AG10803 (cell line): ENCODE measurements around the gene TCEA2.

ENCODE experiments used
- DNase-seq: peaks from one replicate; pipeline ENCODE4 v3.0.0; 2010; ENCODE audit warnings: low read depth
- H3K4me3 ChIP-seq: 2 replicates; pipeline ENCODE4 v1.5.1; 2011; ENCODE audit warnings: mild to moderate bottlenecking, low read length, control low read depth
- TF ChIP-seq, protein P1 (sequence below): conservative IDR thresholded peaks from 2 replicates; pipeline ENCODE4 v1.5.1; 2011; ENCODE audit warnings: mild to moderate bottlenecking, low read length, control low read depth, inconsistent platforms

The TCEA2 gene

DNA sequence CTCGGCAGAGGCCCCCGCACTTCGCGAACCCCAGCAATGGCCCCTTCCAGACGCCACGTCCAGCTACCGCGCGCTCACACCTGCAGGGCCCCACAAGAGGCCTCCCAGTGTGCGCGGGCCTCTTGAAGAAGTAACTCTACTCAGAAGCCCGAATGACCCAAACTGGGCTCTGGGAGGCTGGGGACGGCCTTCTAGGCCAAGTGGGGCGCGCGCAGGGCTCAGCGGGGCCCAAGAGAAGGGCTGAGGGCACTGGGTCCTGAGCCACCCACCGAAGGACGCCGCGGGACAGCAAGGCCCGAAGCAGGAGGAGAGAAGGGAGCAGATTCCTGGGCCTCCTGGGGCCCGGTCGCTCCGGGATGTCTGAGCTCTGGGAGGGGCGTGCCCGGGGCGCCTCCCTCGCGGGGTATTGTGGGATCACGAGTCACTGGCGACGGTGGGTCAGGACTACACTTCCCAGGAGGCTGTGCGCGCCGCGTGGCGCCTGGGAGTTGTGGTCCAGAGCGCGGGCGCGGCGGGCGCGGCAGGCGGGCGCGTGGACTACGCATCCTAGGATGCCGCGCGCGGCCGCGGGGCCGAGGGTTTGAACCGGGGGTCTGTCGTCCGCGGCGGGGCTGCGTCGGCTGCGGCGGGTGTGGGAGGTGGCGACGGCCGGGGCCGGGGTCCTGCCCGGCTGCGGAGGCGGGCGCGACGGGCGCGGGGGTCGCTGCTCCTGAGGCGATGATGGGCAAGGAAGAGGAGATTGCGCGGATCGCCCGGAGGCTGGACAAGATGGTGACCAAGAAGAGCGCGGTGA is at the start of gene TCEA2:
TSS of gene TCEA2 (plus strand) at position 603 of the 793 bp plus-strand sequence. CDS start at position 718, 115 bp downstream.
- peak within 1 kb of the TSS; percentile 83 for H3K4me3 ChIP-seq
- DNase-seq: peak; percentile 95
- TF ChIP-seq, protein P1, sequence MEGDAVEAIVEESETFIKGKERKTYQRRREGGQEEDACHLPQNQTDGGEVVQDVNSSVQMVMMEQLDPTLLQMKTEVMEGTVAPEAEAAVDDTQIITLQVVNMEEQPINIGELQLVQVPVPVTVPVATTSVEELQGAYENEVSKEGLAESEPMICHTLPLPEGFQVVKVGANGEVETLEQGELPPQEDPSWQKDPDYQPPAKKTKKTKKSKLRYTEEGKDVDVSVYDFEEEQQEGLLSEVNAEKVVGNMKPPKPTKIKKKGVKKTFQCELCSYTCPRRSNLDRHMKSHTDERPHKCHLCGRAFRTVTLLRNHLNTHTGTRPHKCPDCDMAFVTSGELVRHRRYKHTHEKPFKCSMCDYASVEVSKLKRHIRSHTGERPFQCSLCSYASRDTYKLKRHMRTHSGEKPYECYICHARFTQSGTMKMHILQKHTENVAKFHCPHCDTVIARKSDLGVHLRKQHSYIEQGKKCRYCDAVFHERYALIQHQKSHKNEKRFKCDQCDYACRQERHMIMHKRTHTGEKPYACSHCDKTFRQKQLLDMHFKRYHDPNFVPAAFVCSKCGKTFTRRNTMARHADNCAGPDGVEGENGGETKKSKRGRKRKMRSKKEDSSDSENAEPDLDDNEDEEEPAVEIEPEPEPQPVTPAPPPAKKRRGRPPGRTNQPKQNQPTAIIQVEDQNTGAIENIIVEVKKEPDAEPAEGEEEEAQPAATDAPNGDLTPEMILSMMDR: no peak

DNA sequence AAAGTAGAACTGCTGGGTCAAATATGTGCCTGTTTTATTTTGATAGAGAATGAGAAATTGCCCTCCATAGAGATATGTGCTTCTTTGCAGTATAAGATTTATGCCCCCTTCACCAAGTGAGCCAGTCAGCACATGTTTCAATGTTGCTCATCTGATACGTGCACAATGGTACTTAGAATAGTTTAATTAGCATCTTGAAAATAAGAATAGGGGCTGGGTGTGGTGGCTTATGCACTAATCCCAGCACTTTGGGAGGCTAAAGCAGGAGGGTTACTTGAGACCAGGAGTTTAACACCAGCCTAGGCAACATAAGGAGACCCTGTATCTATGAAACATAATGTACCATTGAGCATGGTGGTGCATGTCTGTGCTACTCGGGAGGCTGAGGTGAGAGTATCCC is 47.4 kb upstream of the TCEA2 start:
- TF ChIP-seq, protein P1: no peak
- no peak overlapping the region for H3K4me3 ChIP-seq
- DNase-seq: no peak

DNA sequence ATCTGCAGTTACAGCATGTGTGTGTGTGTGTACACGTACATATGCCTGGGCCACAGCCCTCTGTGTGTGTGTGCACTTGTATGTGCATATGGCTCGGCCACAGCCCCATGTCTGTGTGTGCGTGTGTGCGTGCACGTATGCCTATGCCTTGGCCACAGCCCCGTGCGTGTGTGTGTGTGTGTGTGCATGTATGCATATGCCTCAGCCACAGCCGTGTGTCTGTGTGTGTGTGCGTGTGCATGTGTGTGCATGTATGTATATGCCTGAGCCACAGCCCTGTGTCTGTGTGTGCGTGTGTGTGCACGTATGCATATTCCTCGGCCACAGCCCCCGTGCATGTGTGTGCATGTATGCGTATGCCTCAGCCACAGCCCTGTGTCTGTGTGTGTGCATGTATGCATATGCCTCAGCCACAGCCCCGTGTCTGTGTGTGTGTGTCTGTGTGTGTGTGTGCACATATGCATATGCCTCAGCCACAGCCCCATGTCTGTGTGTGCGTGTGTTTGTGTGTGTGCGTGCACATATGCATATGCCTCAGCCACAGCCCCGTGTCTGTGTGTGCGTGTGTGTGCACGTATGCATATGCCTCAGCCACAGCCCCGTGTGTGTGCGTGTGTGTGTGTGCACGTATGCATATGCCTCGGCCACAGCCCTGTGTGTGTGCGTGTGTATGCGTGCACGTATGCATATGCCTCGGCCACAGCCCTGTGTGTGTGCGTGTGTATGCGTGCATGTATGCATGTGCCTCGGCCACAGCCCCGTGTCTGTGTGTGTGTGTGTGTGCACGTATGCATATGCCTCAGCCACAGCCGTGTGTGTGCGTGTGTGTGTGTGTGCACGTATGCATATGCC is 41.6 kb upstream of the TCEA2 start:
- no peak overlapping the region for H3K4me3 ChIP-seq
- TF ChIP-seq, protein P1: no peak
- no peak for DNase-seq

DNA sequence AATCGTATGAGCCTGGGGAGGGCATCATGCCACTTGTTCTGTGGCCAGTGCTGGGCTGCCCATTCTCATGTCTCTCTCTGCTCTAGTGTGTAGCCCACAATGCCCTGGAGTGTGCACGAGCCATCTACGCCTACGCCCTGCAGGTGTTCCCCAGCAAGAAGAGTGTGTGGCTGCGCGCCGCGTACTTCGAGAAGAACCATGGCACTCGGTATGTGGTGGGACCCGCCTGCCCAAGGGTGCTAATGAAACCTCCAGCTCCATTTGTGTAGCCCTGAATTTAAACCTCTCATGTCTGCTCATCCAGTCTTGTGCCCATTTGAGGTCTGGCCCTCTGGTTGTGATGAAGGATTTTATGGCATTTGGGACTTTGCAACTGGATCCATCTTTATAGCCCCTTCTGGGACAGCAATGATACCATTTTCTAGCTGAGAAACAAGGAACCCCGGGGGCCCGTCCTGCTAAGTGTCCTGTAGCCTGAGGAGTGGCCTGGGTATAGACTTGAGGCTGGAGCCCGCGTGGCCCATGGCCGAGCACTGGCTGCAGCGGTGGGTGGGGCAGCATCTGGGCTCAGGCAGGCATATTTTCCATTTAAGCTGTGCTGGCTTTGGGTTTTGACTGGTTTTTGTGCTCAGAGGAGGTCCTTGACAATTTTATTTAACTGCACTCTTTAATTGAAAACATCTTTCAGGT is 40.2 kb upstream of the TCEA2 start:
- TF ChIP-seq, protein P1: no peak
- no peak overlapping the region for H3K4me3 ChIP-seq
- DNase-seq: no peak

DNA sequence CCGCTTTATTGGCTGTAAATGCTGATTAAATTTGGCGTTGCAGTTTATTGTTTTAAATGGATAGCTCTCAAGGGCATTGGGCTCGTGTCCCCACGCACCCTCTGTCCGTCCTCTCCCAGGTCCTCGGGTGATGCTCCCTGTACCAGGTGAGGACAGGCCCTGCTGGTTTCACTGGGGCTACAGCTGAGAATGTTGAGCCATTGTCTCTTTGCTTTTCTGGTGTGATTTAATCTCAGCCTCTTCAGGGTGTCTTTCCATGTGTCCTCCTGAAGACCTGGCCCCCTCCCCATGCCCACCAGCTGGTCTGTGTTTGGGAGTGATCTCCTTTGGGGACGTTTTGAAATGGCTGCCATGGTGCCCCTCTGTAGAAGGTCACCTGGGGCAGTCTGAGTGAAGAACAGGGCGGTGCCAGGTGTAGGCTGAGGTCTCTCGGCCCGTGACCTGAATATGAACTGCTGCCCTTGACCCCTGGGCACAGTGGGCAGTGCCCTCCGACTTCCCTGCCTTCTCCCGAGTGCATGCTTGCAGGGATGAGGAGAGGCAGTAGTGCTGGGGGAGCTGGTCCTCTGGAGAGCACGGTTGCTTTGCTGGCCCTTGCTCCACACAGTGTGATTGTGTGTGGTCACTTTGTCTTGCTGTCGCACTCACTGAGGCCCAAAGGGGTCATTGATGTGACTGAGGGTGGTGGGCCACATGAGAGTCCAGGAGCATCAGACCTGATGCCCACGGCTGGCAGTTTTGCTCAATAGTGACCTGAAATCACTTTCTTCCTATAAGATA is 39.4 kb upstream of the TCEA2 start:
- TF ChIP-seq, protein P1: no peak
- H3K4me3 ChIP-seq: no peak overlapping the region
- no peak for DNase-seq

DNA sequence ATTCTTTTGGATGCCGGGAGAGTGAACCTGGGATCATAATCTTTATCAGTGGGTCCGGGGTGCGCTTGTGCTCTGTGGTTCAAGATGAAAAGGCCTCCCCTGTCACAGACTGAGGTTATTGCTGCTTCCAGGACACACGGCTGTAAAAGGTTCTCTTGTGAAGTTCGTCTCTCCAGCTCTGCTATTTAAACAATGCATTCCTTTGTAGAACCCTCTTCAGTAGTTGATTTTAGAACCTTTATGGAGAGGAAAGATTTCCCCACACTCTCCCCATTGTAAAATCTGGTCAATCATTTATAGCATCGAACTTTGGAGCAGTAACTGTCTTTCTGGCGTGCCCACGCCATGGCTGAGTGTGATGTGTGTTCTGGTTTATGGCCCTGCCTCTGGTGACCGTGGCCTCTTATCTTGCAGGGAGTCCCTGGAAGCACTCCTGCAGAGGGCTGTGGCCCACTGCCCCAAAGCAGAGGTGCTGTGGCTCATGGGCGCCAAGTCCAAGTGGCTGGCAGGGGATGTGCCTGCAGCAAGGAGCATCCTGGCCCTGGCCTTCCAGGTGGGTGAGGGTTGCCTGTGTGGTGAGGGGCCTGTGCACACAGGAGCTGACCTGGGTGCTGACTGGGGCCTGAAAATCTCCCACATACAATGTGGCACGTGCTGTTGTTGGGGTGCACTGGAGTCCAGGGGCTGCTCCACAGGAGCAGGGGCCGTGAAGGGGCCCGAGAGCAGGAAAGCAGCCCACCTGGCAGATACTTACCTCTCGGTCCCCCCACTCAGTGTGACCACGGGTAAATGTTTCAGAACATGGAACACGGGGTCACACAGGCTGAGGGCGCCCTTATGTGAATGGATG is 38.6 kb upstream of the TCEA2 start:
- TF ChIP-seq, protein P1: no peak
- no peak overlapping the region for H3K4me3 ChIP-seq

More for the DNA sequence above, 38.6 kb upstream of the TCEA2 start:
- no peak for DNase-seq
